HepG2 (cell line): ENCODE measurements around the gene TBL3. TPM values are rescaled to one million over a fixed set of nuclear protein-coding genes. Genes with fewer than 3 reads are reported as not detected.
A peak's percentile ranks its signal among the peaks of the same experiment; 100 is the strongest.

ENCODE experiments used
- ATAC-seq: fragments of 200-7000 bp; cut with Tn5 transposase; 3 replicates; pipeline ENCODE4 v1.9.1; 2020; ENCODE audit warnings: mild to moderate bottlenecking, moderate library complexity
- BruUV-seq: library from RNA; stranded (reverse); fragments of 400-500 nt; replicated peaks from 2 replicates; lab custom pipeline; 2021; lab: Mats Ljungman, UMichigan
- CTCF ChIA-PET: fragments of 300-600 bp; formaldehyde crosslinking; extraction: SDS; loops from one replicate; lab custom pipeline; 2021; ENCODE audit warnings: low total read pairs, inconsistent platforms, low intra/inter-chr PET ratio; lab: Yijun Ruan, JAX
- POLR2A ChIA-PET: fragments of 350-600 bp; sonication (Branson Sonifier 250); formaldehyde crosslinking; loops from one replicate; lab custom pipeline; 2020; ENCODE audit warnings: antibody characterized with exemption, inconsistent platforms; lab: Yijun Ruan, JAX
- DNase-seq: peaks from one replicate; pipeline ENCODE4 v3.0.0-alpha.2; 2015; ENCODE audit warnings: low spot score
- FAIRE-seq: peaks from 3 replicates; lab custom pipeline; 2011; peaks lifted over from hg19 to GRCh38; lab: Jason Lieb, UNC
- H2AFZ ChIP-seq: one replicate; pipeline ENCODE4 v1.6.1; 2011; ENCODE audit warnings: low read length, inconsistent platforms
- H3K27ac ChIP-seq: fragments of 300-600 bp; 3 replicates; pipeline ENCODE4 v1.8.0; 2011; ENCODE audit warnings: mixed run types, mild to moderate bottlenecking, mixed read lengths, low read length, inconsistent platforms; ENCODE audit not compliant: insufficient read depth; ENCODE audit errors: extremely low read length
- H3K27me3 ChIP-seq, 2 experiments: fragments of 200-600 bp in 1 of 2; 2 replicates in 1 of 2; 3 replicates in 1 of 2; pipeline versions ENCODE4 v1.6.0 to v1.8.0; 2011; ENCODE audit warnings: low read length in 2 of 2, mild to moderate bottlenecking in 2 of 2, moderate library complexity in 2 of 2, inconsistent platforms in 1 of 2; ENCODE audit not compliant: insufficient read depth in 2 of 2, control insufficient read depth in 1 of 2
- H3K36me3 ChIP-seq, 2 experiments: fragments of 200-600 bp in 1 of 2; replicated peaks in 1 of 2; 2 replicates in 1 of 2; 3 replicates in 1 of 2; pipeline versions ENCODE4 v1.5.1 to v1.8.0; 2011; ENCODE audit warnings: low read length in 2 of 2, inconsistent platforms in 1 of 2; ENCODE audit not compliant: insufficient read depth in 2 of 2, control insufficient read depth in 1 of 2
- H3K4me1 ChIP-seq: 2 replicates; pipeline ENCODE4 v1.5.1; 2012; ENCODE audit warnings: low read length, inconsistent platforms; ENCODE audit not compliant: insufficient read depth
- H3K4me2 ChIP-seq: 2 replicates; pipeline ENCODE4 v1.6.0; 2011; ENCODE audit warnings: low read depth, low read length, inconsistent platforms
- H3K4me3 ChIP-seq, 3 experiments: fragments of 200-600 bp in 1 of 3; sonication (generic), shearing (Covaris generic) in 1 of 3; replicated peaks in 1 of 3; 2 replicates each; pipeline ENCODE4 v1.5.1; 2011 to 2016; ENCODE audit warnings: low read length in 3 of 3, inconsistent platforms in 2 of 3, low read depth in 2 of 3, mild to moderate bottlenecking in 2 of 3, control low read depth in 1 of 3, mixed read lengths in 1 of 3; ENCODE audit not compliant: insufficient read depth in 1 of 3
- H3K79me2 ChIP-seq: one replicate; pipeline ENCODE4 v1.6.1; 2011; ENCODE audit warnings: low read length, inconsistent platforms; ENCODE audit not compliant: insufficient read depth
- H3K9ac ChIP-seq: 2 replicates; pipeline ENCODE4 v1.6.0; 2011; ENCODE audit warnings: mild to moderate bottlenecking, low read depth, low read length, inconsistent platforms; ENCODE audit not compliant: insufficient read depth
- H3K9me3 ChIP-seq: 2 replicates; pipeline ENCODE4 v1.5.1; 2012; ENCODE audit warnings: mild to moderate bottlenecking, low read length
- H4K20me1 ChIP-seq: 2 replicates; pipeline ENCODE4 v1.6.0; 2011; ENCODE audit warnings: inconsistent platforms, mild to moderate bottlenecking, low read length, moderate library complexity; ENCODE audit not compliant: insufficient read depth
- ARID3A ChIP-seq: IDR thresholded peaks from 2 replicates; pipeline ENCODE4 v1.6.1; 2012; ENCODE audit warnings: low read depth, low read length, improper control_type of control experiment
- HOMEZ ChIP-seq: IDR thresholded peaks from 2 replicates; pipeline ENCODE4 v1.6.1; 2016; ENCODE audit warnings: low read depth
- NFKB2 ChIP-seq: sonication (generic); formaldehyde crosslinking; IDR thresholded peaks from 2 replicates; pipeline ENCODE4 v1.4.0; 2020; ENCODE audit warnings: missing genetic modification reagents, borderline replicate concordance
- SAP130 ChIP-seq: IDR thresholded peaks from 2 replicates; pipeline ENCODE4 v1.6.1; 2016; ENCODE audit warnings: low read depth
- TAF1 ChIP-seq: sonication (generic); formaldehyde crosslinking; IDR thresholded peaks from 2 replicates; pipeline ENCODE4 v1.4.0; 2020; ENCODE audit warnings: missing genetic modification reagents
- ZBTB14 ChIP-seq: sonication (generic); formaldehyde crosslinking; IDR thresholded peaks from 2 replicates; pipeline ENCODE4 v1.4.0; 2020; ENCODE audit warnings: missing genetic modification reagents
- ZNF263 ChIP-seq: sonication (generic); formaldehyde crosslinking; IDR thresholded peaks from 2 replicates; pipeline ENCODE4 v1.4.0; 2020; ENCODE audit warnings: missing genetic modification reagents
- ZNF280B ChIP-seq: sonication (generic); formaldehyde crosslinking; IDR thresholded peaks from 2 replicates; pipeline ENCODE4 v1.5.0; 2020; ENCODE audit warnings: missing genetic modification reagents, mild to moderate bottlenecking, borderline replicate concordance
- ZNF687 ChIP-seq: sonication (generic); formaldehyde crosslinking; IDR thresholded peaks from 2 replicates; pipeline ENCODE4 v1.5.1; 2020; ENCODE audit warnings: mild to moderate bottlenecking, missing genetic modification reagents, moderate library complexity
- WGBS: methylation state at CpG from one replicate; pipeline ENCODE4 v1.1.6; 2017; ENCODE audit warnings: low lambda C conversion rate; 5-methylcytosine and 5-hydroxymethylcytosine counted together
- in situ Hi-C: cut with HindIII; loops from 2 replicates; pipeline ENCODE4 v1.10.0; 2017; ENCODE audit warnings: low pct_unique_long_range_greater_than_20kb; ENCODE audit not compliant: extremely low pct_ligation_motif_present
- intact Hi-C: fragments of 100-400 bp; cut with micrococcal nuclease; formaldehyde crosslinking; loops from one replicate; pipeline ENCODE4 v1.10.0; 2022; ENCODE audit not compliant: unreplicated experiment
- polyA plus RNA-seq, 8 experiments: library from polyadenylated mRNA; depleted of rRNA in 3 of 8; stranded (reverse) in 7 of 8; unstranded in 1 of 8; fragments of >200 nt; fragmentation: Illumina TruSeq in 4 of 8; extraction: Trizol in 4 of 8; gene quantifications; 2 replicates each; pipeline versions ENCODE4 v1.2.1 to v1.2.3, GENCODE V29; 2011 to 2016; ENCODE audit warnings: low read depth in 4 of 8, missing spikeins in 1 of 8, mixed read lengths in 1 of 8; ENCODE audit not compliant: insufficient read depth in 1 of 8
- total RNA-seq, 5 experiments: library from RNA; depleted of rRNA; stranded (reverse); fragments of >200 nt; fragmentation: Illumina TruSeq; extraction: Trizol; gene quantifications; 2 replicates each; pipeline ENCODE4 v1.2.3, GENCODE V29; 2016; ENCODE audit warnings: low read depth in 1 of 5

Gene TBL3
- total and polyA plus RNA-seq, 2 of the 13 experiments (the other 11 are each of a cell fraction or from before 2014, with no cell fraction given), result 16.8 to 38.0 TPM

- H3K4me1 ChIP-seq, result peaks cover 70% of the 10 kb centered on the region
- H3K27me3 ChIP-seq, result peaks cover 0 to 8% of the 10 kb centered on the region in 2 experiments; a peak in 2 of 5 replicates
- peak within 1 kb of the TSS; percentile 60 for H3K9ac ChIP-seq
- H4K20me1 ChIP-seq, result no peaks in the 10 kb centered on the region
- H3K4me2 ChIP-seq, result peak within 1 kb of the TSS; percentile 95
- no peak within 1 kb of the TSS for H3K27ac ChIP-seq
- no peak for DNase-seq
- no peaks in the 10 kb centered on the region for H3K9me3 ChIP-seq
- H3K4me3 ChIP-seq, result peak within 1 kb of the TSS; percentile 60 to 82 (median 77)
- peaks cover 13% of the 10 kb centered on the region for H3K79me2 ChIP-seq
- peak; percentile 4 for ATAC-seq
- H2AFZ ChIP-seq, result no peak within 1 kb of the TSS
- peaks cover 12 to 15% of the 10 kb centered on the region in 2 experiments; a peak in 4 of 5 replicates for H3K36me3 ChIP-seq
- intact Hi-C loops, result no loop called here
- BruUV-seq, result no TSS peak
- in situ Hi-C loops, result no loop called here
- no peak for FAIRE-seq
- CTCF ChIA-PET, result interaction anchor here (0.6 kb wide), 1 partner anchor 14 kb away, joined by 3 read pairs; no protein-coding TSS in a partner anchor
- POLR2A ChIA-PET, result interaction anchor here (0.8 to 2.0 kb wide), 5 partner anchors 14 to 166 kb away, joined by 3 to 13 read pairs (median 5); partner anchors contain the start of genes RPS2 and TRAF7
- WGBS, result no CpG with 5 or more reads among the region's 67 CpGs
- TF ChIP-seq ZBTB14 (CRISPR knock-in tag), result peak; percentile 74
- peak; percentile 22; the same call in 1 of the 2 replicates for TF ChIP-seq ZNF687 (CRISPR knock-in tag)
- TF ChIP-seq NFKB2, result 0 out of 2 replicates have a peak, but pooled peaks have one; percentile 20
- no peak for TF ChIP-seq HOMEZ (CRISPR knock-in tag)
- 0 out of 2 replicates have a peak, but pooled peaks have one; percentile 24 for TF ChIP-seq TAF1 (CRISPR knock-in tag)
- peak; percentile 91 for TF ChIP-seq ZNF263 (CRISPR knock-in tag)
- TF ChIP-seq ARID3A, result no peak
- TF ChIP-seq SAP130 (CRISPR knock-in tag), result 0 out of 2 replicates have a peak, but pooled peaks have one; percentile 14
- TF ChIP-seq ZNF280B, result no peak
Observed at GRCh38 chr16:1989209-1990100, 17.6 kb downstream of the TBL3 start, which contains the start of gene SYNGR3. Gene SYNGR3, plus strand, starts transcription at chr16:1989970. Its CDS starts 133 bp downstream, at chr16:1990103.
